Neuronal stem cell (in vitro differentiated cells): Measurements from ENCODE around the gene CEP95.

Source experiments
- DNase-seq: peaks from one replicate; pipeline ENCODE4 v3.0.0-alpha.2; 2013; ENCODE audit warnings: low spot score
- H2AFZ ChIP-seq: one replicate; pipeline ENCODE4 v1.6.1; 2013; ENCODE audit warnings: mild to moderate bottlenecking, low read length, inconsistent platforms
- H2AK5ac ChIP-seq: 2 replicates; pipeline ENCODE4 v1.6.1; 2013; ENCODE audit warnings: low read depth, mild to moderate bottlenecking, inconsistent platforms, low read length, moderate library complexity, mixed read lengths
- H2BK120ac ChIP-seq: 2 replicates; pipeline ENCODE4 v1.6.1; 2013; ENCODE audit warnings: low read depth, mild to moderate bottlenecking, inconsistent platforms, low read length, moderate library complexity, mixed read lengths
- H2BK12ac ChIP-seq: one replicate; pipeline ENCODE4 v1.6.1; 2013; ENCODE audit warnings: low read length, inconsistent platforms
- H2BK15ac ChIP-seq: 2 replicates; pipeline ENCODE4 v1.6.1; 2013; ENCODE audit warnings: mild to moderate bottlenecking, low read length, inconsistent platforms, mixed read lengths
- H2BK5ac ChIP-seq: one replicate; pipeline ENCODE4 v1.6.1; 2013; ENCODE audit warnings: inconsistent platforms, mild to moderate bottlenecking, low read length, moderate library complexity
- H3K14ac ChIP-seq: one replicate; pipeline ENCODE4 v1.6.1; 2013; ENCODE audit warnings: low read length, inconsistent platforms
- H3K18ac ChIP-seq: 2 replicates; pipeline ENCODE4 v1.6.1; 2013; ENCODE audit warnings: low read length, inconsistent platforms
- H3K23ac ChIP-seq: 2 replicates; pipeline ENCODE4 v1.6.1; 2013; ENCODE audit warnings: low read depth, mild to moderate bottlenecking, mixed read lengths, low read length, inconsistent platforms; ENCODE audit not compliant: poor library complexity
- H3K27ac ChIP-seq: replicated peaks from 3 replicates; pipeline ENCODE4 v1.5.1; 2013; ENCODE audit warnings: low read length, inconsistent platforms
- H3K27me3 ChIP-seq, 3 experiments: 2 replicates each; pipeline ENCODE4 v1.6.1; 2013; ENCODE audit warnings: low read length in 3 of 3, mild to moderate bottlenecking in 2 of 3, inconsistent platforms in 1 of 3, low read depth in 1 of 3, mixed read lengths in 1 of 3, moderate library complexity in 1 of 3; ENCODE audit not compliant: control insufficient read depth in 3 of 3, insufficient read depth in 3 of 3
- H3K36me3 ChIP-seq, 2 donors: replicated peaks in 1 of 2; 2 replicates each; pipeline ENCODE4 v1.6.1; 2013; ENCODE audit warnings: low read length in 2 of 2; ENCODE audit not compliant: control insufficient read depth in 2 of 2, insufficient read depth in 2 of 2
- H3K4ac ChIP-seq: 2 replicates; pipeline ENCODE4 v1.6.1; 2013; ENCODE audit warnings: inconsistent platforms, mild to moderate bottlenecking, low read length, moderate library complexity
- H3K4me1 ChIP-seq, 2 donors: 1 replicate in 1 of 2; 2 replicates in 1 of 2; pipeline ENCODE4 v1.6.1; 2013; ENCODE audit warnings: low read length in 2 of 2, low read depth in 1 of 2; ENCODE audit not compliant: control insufficient read depth in 2 of 2, insufficient read depth in 1 of 2
- H3K4me2 ChIP-seq: one replicate; pipeline ENCODE4 v1.6.1; 2013; ENCODE audit warnings: mild to moderate bottlenecking, low read length, inconsistent platforms; ENCODE audit not compliant: insufficient read depth, poor library complexity, severe bottlenecking
- H3K4me3 ChIP-seq, 2 donors: 2 replicates each; pipeline ENCODE4 v1.5.1; 2013; ENCODE audit warnings: low read length in 2 of 2, mild to moderate bottlenecking in 2 of 2, inconsistent platforms in 1 of 2, moderate library complexity in 1 of 2
- H3K79me1 ChIP-seq: one replicate; pipeline ENCODE4 v1.6.1; 2013; ENCODE audit warnings: low read depth, mild to moderate bottlenecking, inconsistent platforms, low read length, moderate library complexity
- H3K9ac ChIP-seq: one replicate; pipeline ENCODE4 v1.6.1; 2013; ENCODE audit warnings: mild to moderate bottlenecking, low read depth, low read length, inconsistent platforms; ENCODE audit not compliant: poor library complexity
- H3K9me3 ChIP-seq, 2 donors: replicated peaks in 1 of 2; 2 replicates each; pipeline versions ENCODE3 to v1.6.1; 2013; ENCODE audit warnings: low read length in 2 of 2, mild to moderate bottlenecking in 2 of 2, inconsistent platforms in 1 of 2, low read depth in 1 of 2, mixed read lengths in 1 of 2, moderate library complexity in 1 of 2; ENCODE audit not compliant: control insufficient read depth in 2 of 2, insufficient read depth in 1 of 2
- H4K8ac ChIP-seq: one replicate; pipeline ENCODE4 v1.6.1; 2013; ENCODE audit warnings: low read depth, mild to moderate bottlenecking, inconsistent platforms, low read length, moderate library complexity
- H4K91ac ChIP-seq: one replicate; pipeline ENCODE4 v1.6.1; 2013; ENCODE audit warnings: low read length, low read depth, mild to moderate bottlenecking, inconsistent platforms; ENCODE audit not compliant: poor library complexity
- WGBS, 2 donors: extraction: QIAGEN DNeasy Blood & Tissue Kit; methylation state at CpG; one replicate each; pipeline ENCODE4 v1.1.7; 2013; ENCODE audit warnings: missing lambda C conversion rate in 2 of 2, mixed read lengths in 1 of 2; ENCODE audit not compliant: insufficient read length in 2 of 2, insufficient replicate concordance in 1 of 2; ENCODE audit errors: extremely low coverage in 2 of 2; 5-methylcytosine and 5-hydroxymethylcytosine counted together

The CEP95 gene

DNA sequence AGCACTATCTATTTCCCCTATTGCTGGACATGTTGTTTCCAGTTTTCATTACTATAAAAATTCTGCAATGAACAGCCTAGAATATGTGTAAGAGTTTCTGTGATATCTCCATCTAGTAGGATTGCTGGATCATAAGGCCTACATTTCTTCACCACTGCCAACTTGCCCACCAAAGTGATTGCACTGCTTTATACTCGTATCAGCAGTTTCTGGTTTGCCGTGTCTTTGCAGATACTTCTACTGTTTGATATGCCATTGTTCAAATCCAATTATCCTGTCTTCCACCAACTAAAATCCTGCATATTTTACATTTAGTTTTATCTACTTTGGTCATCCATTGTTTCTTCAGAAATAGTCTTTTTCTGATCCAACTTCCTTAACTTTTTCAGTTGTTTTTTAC lies 21.1 kb downstream of the CEP95 start:
- Histone ChIP-seq H3K23ac (no peak overlapping the region), H3K4me1 (no peaks in the 10 kb centered on the region), H3K4me2 (no peak overlapping the region), H3K4me3 (no peak overlapping the region), H3K14ac (no peak overlapping the region), H3K4ac (no peak overlapping the region), H3K27ac (no peak overlapping the region), H2BK15ac (no peak overlapping the region), H4K91ac (no peak overlapping the region), H4K8ac (no peak overlapping the region), H2AFZ (no peak overlapping the region), H3K27me3 (no peaks in the 10 kb centered on the region), H3K36me3 (peaks cover 36 to 99% of the 10 kb centered on the region in 2 donors), H2BK120ac (no peak overlapping the region), H2AK5ac (no peak overlapping the region), H2BK12ac (no peak overlapping the region), H3K9ac (no peak overlapping the region), H3K79me1 (no peaks in the 10 kb centered on the region), H3K9me3 (no peaks in the 10 kb centered on the region), H3K18ac (no peak overlapping the region), H2BK5ac (no peak overlapping the region)
- no CpG with 5 or more reads among the region's 2 CpGs for WGBS, 2 donors
- DNase-seq: no peak

GRCh38 chr17:64529221-64529620 lies 22.4 kb downstream of the CEP95 start:
- Histone ChIP-seq H4K8ac (no peak overlapping the region), H3K36me3 (peaks cover 41 to 99% of the 10 kb centered on the region in 2 donors), H3K14ac (no peak overlapping the region), H3K18ac (no peak overlapping the region), H2AK5ac (no peak overlapping the region), H3K27me3 (no peaks in the 10 kb centered on the region), H2BK120ac (no peak overlapping the region), H3K9ac (no peak overlapping the region), H3K4me2 (no peak overlapping the region), H2BK5ac (no peak overlapping the region), H2BK12ac (no peak overlapping the region), H3K4me3 (no peak overlapping the region), H3K27ac (no peak overlapping the region), H3K23ac (no peak overlapping the region), H3K79me1 (no peaks in the 10 kb centered on the region), H2AFZ (no peak overlapping the region), H3K4ac (no peak overlapping the region), H4K91ac (no peak overlapping the region), H2BK15ac (no peak overlapping the region), H3K9me3 (no peaks in the 10 kb centered on the region), H3K4me1 (no peaks in the 10 kb centered on the region)
- no CpG with 5 or more reads among the region's 5 CpGs for WGBS, 2 donors
- DNase-seq: no peak

DNA sequence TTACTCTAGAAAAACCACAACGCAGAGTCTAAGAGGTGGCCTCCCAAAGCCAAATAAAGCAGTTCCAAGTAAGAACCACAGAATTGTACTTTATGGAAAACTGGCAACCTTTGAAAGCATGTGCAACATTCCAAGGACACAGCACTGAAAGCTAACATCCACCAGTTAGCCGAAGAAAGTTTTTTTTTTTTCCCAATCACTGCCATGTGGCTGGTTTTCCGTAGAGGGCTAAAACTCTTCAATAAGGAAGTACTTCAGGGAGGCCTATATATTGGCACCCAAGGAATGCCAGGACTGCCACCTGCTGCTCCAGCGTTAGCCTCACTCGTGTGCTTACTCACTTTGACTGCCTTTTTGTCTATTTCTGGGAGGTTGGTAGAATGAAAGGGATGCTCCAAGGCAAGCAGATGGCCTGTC lies 25.2 kb downstream of the CEP95 start:
- Histone ChIP-seq H3K4ac (no peak overlapping the region), H3K79me1 (no peaks in the 10 kb centered on the region), H3K27me3 (no peaks in the 10 kb centered on the region), H2BK15ac (no peak overlapping the region), H3K14ac (no peak overlapping the region), H2AFZ (no peak overlapping the region), H3K4me3 (no peak overlapping the region), H2AK5ac (no peak overlapping the region), H2BK120ac (no peak overlapping the region), H4K8ac (no peak overlapping the region), H3K36me3 (peaks cover 47 to 100% of the 10 kb centered on the region in 2 donors), H4K91ac (no peak overlapping the region), H2BK5ac (no peak overlapping the region), H2BK12ac (no peak overlapping the region), H3K23ac (no peak overlapping the region), H3K4me2 (no peak overlapping the region), H3K9me3 (no peaks in the 10 kb centered on the region), H3K9ac (no peak overlapping the region), H3K4me1 (no peaks in the 10 kb centered on the region), H3K18ac (no peak overlapping the region), H3K27ac (no peak overlapping the region)
- no peak for DNase-seq
- WGBS, 2 donors: no CpG with 5 or more reads among the region's 5 CpGs

GRCh38 chr17:64532409-64532808 lies 25.6 kb downstream of the CEP95 start:
- Histone ChIP-seq H4K91ac (no peak overlapping the region), H3K14ac (no peak overlapping the region), H3K4me2 (no peak overlapping the region), H3K27ac (no peak overlapping the region), H3K4me1 (no peaks in the 10 kb centered on the region), H2BK15ac (no peak overlapping the region), H4K8ac (no peak overlapping the region), H3K9ac (no peak overlapping the region), H2BK12ac (no peak overlapping the region), H2AFZ (no peak overlapping the region), H3K4ac (no peak overlapping the region), H3K9me3 (no peaks in the 10 kb centered on the region), H3K36me3 (peaks cover 46 to 100% of the 10 kb centered on the region in 2 donors), H2AK5ac (no peak overlapping the region), H3K79me1 (no peaks in the 10 kb centered on the region), H2BK5ac (no peak overlapping the region), H3K18ac (no peak overlapping the region), H3K4me3 (no peak overlapping the region), H2BK120ac (no peak overlapping the region), H3K27me3 (no peaks in the 10 kb centered on the region), H3K23ac (no peak overlapping the region)
- DNase-seq: no peak
- no CpG with 5 or more reads among the region's 5 CpGs for WGBS, 2 donors
